Measurements from ENCODE around the gene ENHO.

The ENHO gene

DNA sequence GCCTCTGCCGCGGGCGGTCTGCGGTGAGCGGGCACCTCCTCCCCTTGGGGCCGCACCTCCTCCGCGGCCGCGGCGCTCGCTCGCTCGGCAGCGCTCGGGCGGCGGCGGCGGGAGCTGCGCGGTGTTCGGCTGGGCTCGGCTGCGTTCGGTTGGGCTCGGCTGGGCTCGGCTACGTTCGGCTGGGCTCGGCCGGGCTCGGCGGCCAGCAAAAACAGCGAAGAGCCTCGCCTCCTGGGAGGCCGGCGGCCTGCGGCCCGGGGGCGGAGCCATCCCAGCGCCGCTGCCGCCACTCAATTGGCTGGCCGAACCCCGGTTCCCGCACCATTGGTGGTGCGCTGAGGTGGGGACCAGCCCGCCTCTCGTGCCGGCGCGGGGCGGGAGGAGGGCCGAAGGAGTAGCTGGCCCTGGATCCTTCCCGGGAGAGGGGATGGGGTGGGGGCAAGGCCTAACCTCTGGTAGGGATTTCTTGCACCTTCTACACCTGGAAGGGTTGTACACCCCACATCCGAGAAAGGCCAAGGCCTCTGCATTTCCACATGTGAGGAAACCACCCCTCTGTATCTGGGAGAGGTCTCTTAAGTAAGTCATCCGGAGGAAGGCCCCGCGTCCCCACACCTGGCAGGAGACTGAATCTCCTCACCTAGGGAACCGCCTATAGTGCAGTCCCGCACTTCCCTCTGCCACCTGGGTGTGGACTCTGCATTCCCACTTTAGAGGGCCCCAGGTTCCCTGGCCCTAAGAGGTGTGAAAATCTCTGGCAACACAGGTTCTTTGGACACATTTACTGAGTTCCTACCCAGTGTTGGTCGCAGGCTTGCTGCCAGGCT is at the start of gene ENHO:
TSS of gene ENHO (minus strand) at position 20 of the 827 bp plus-strand sequence. CDS start 1,295 bp downstream, outside the sequence.
- TF ChIP-seq, protein P1, sequence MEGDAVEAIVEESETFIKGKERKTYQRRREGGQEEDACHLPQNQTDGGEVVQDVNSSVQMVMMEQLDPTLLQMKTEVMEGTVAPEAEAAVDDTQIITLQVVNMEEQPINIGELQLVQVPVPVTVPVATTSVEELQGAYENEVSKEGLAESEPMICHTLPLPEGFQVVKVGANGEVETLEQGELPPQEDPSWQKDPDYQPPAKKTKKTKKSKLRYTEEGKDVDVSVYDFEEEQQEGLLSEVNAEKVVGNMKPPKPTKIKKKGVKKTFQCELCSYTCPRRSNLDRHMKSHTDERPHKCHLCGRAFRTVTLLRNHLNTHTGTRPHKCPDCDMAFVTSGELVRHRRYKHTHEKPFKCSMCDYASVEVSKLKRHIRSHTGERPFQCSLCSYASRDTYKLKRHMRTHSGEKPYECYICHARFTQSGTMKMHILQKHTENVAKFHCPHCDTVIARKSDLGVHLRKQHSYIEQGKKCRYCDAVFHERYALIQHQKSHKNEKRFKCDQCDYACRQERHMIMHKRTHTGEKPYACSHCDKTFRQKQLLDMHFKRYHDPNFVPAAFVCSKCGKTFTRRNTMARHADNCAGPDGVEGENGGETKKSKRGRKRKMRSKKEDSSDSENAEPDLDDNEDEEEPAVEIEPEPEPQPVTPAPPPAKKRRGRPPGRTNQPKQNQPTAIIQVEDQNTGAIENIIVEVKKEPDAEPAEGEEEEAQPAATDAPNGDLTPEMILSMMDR (IDR thresholded peaks at IDR 0.05; ENCODE audit: borderline replicate concordance, insufficient read depth, low read depth, low read length): no peak
- H3K4me3 ChIP-seq (ENCODE audit: low read depth, low read length): no peak within 1 kb of the TSS

GRCh38 chr9:34572092-34572491 is 49.3 kb upstream of the ENHO start:
- no peak overlapping the region for H3K4me3 ChIP-seq (ENCODE audit: low read depth, low read length)
- TF ChIP-seq, protein P1 (IDR thresholded peaks at IDR 0.05; ENCODE audit: borderline replicate concordance, insufficient read depth, low read depth, low read length): no peak

- TF ChIP-seq, protein P1 (IDR thresholded peaks at IDR 0.05; ENCODE audit: borderline replicate concordance, insufficient read depth, low read depth, low read length): no peak
- no peak overlapping the region for H3K4me3 ChIP-seq (ENCODE audit: low read depth, low read length)
Observed at GRCh38 chr9:34571481-34571810, 48.7 kb upstream of the ENHO start.

GRCh38 chr9:34570809-34571480 is 48.2 kb upstream of the ENHO start:
- TF ChIP-seq, protein P1 (IDR thresholded peaks at IDR 0.05; ENCODE audit: borderline replicate concordance, insufficient read depth, low read depth, low read length): no peak
- H3K4me3 ChIP-seq (ENCODE audit: low read depth, low read length): no peak overlapping the region

GRCh38 chr9:34570376-34570775 is 47.6 kb upstream of the ENHO start:
- H3K4me3 ChIP-seq (ENCODE audit: low read depth, low read length): no peak overlapping the region
- TF ChIP-seq, protein P1 (IDR thresholded peaks at IDR 0.05; ENCODE audit: borderline replicate concordance, insufficient read depth, low read depth, low read length): no peak

DNA sequence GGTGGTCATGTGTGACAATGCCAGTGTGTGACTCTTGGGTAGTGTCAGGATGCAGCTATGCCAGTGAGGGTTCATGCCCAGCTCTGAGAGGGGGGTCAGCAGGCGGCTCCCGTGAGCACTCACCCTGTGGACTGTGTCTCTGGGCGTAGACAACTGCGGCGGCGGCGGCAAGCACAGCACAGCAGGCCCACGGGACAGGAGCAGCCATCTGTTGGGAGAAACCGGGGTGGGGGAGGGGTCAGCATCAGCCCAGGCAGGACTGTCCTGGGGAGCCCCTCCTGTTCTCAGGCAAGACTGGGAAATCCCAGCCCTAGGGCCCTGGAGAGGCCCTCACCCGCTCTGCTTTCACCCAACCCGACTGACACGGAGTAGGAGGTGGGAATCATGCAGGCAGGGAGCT is 46.0 kb upstream of the ENHO start:
- TF ChIP-seq, protein P1 (IDR thresholded peaks at IDR 0.05; ENCODE audit: borderline replicate concordance, insufficient read depth, low read depth, low read length): no peak
- no peak overlapping the region for H3K4me3 ChIP-seq (ENCODE audit: low read depth, low read length)

DNA sequence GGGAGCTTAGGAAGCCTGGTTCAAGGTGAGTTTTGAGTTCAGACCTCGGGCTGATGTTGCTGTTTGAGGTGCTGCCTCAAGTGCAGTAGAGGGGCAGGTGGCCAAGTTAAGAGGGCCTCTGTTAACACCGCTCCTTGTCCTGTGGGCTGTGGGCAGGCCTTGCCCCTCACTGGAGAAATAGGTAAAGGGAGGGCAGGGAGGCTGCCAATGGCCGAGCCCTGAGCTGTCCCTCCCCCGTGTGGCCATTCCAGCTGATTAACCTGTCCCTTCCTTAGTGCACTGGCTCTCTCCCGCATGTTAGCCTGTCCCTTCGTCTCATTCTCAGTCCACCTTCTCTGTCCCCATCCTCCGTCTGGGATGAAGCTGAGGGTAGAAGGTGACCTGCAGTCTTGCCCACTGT is 45.3 kb upstream of the ENHO start:
- H3K4me3 ChIP-seq (ENCODE audit: low read depth, low read length): no peak overlapping the region
- TF ChIP-seq, protein P1 (IDR thresholded peaks at IDR 0.05; ENCODE audit: borderline replicate concordance, insufficient read depth, low read depth, low read length): no peak
